ENCODE results near the gene ZP1. TPM values are rescaled to one million over a fixed set of nuclear protein-coding genes. Genes with fewer than 3 reads are reported as not detected.
A peak's percentile ranks its signal among the peaks of the same experiment; 100 is the strongest.

ZP1 gene
- total and polyA plus RNA-seq, 2 experiments from 2014 or later: 1.9 TPM; not detected in 1

DNA sequence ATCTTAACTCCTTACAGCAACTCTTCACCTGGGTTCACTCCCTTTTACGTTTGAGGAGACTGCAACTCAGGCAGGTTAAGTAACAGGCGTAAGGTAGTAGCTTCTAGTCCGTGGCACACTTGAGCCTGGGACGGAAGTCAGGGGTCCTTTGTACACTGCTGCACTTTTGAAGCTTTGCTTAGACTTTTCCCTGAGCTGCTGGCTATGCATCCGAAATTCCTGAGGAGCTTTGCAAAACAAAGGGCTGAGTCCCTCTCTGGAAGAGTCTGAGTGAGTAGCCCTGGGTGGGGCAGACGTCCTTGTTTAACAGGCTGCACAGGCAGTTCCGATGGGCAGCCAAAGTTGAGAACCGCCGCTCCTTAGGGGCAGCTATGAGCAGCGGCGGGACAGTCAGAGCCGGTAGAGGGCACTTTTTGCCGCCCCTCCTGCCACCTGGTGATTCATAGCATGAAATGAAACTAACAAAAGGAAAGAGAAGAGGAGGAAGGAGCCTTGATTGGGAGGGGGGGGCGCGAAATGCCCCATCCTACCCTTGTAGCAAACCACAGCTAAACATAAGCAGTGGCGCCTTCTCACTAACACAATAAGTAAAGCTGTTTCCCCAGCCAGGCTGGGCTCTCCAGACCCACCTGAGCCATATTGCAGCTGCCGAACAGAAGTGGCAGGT is 48.0 kb downstream of the ZP1 start:
- DNase-seq (ENCODE audit: low read depth in 1 of 2, low spot score in 1 of 2): peak; percentile 56 to 64
- H3K9me3 ChIP-seq (ENCODE audit: low read depth): no peaks in the 10 kb centered on the region
- TF ChIP-seq CTCF (IDR thresholded peaks at IDR 0.05; ENCODE audit: low read depth, low read length): peak; percentile 38
- no peaks in the 10 kb centered on the region for H3K27me3 ChIP-seq
- peaks cover 4% of the 10 kb centered on the region for H3K36me3 ChIP-seq
- no peak overlapping the region for H3K27ac ChIP-seq
- H3K4me1 ChIP-seq (ENCODE audit: low read depth): peaks cover 5% of the 10 kb centered on the region
- peak overlapping the region; percentile 43 for H3K4me3 ChIP-seq

GRCh38 chr11:60916669-60917206 is 49.4 kb downstream of the ZP1 start:
- peaks cover 5% of the 10 kb centered on the region for H3K4me1 ChIP-seq (ENCODE audit: low read depth)
- TF ChIP-seq CTCF (IDR thresholded peaks at IDR 0.05; ENCODE audit: low read depth, low read length): no peak
- no peaks in the 10 kb centered on the region for H3K9me3 ChIP-seq (ENCODE audit: low read depth)
- DNase-seq (ENCODE audit: low read depth in 1 of 2, low spot score in 1 of 2): no peak
- no peak overlapping the region for H3K4me3 ChIP-seq
- no peaks in the 10 kb centered on the region for H3K27me3 ChIP-seq
- peaks cover 18% of the 10 kb centered on the region for H3K36me3 ChIP-seq
- no peak overlapping the region for H3K27ac ChIP-seq

GRCh38 chr11:60917267-60917666 is 49.9 kb downstream of the ZP1 start:
- Histone ChIP-seq H3K27ac (no peak overlapping the region), H3K4me1 (ENCODE audit: low read depth) (peaks cover 5% of the 10 kb centered on the region), H3K9me3 (ENCODE audit: low read depth) (no peaks in the 10 kb centered on the region), H3K36me3 (peaks cover 20% of the 10 kb centered on the region), H3K27me3 (no peaks in the 10 kb centered on the region), H3K4me3 (no peak overlapping the region)
- DNase-seq (ENCODE audit: low read depth in 1 of 2, low spot score in 1 of 2): no peak
- TF ChIP-seq CTCF (IDR thresholded peaks at IDR 0.05; ENCODE audit: low read depth, low read length): no peak

DNA sequence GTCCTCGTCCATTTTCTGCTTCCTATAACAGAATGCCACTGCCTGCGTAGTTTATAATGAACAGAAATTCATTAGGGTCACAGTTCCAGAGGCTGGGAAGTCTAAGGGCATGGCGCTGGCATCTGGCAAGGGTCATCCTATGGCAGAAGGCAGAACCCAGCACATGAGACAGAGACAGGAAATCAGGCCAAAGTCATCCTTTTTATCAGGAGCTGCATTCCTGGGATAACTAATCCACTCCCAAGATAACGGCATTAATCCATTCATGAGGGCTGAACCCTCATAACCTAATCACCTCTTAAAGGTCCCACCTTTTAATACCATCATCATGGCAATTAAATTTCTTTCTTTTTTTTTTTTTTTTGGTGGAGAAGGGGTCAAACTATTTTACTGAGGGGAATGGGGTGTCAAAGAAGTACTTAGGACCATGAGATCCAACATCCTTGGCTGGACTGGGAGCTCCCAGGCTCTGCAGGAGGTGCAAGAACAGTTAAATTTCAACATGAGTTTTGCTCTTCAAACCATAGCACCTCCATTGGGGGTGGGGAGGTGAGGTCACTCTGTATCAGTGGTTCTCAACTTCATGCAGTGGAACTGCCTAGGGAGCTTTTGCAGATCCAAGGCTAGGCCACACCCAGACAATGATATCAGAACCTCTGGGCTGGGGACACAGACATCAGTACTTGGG is 51.1 kb downstream of the ZP1 start:
- no peak for TF ChIP-seq CTCF (IDR thresholded peaks at IDR 0.05; ENCODE audit: low read depth, low read length)
- Histone ChIP-seq H3K27me3 (no peaks in the 10 kb centered on the region), H3K9me3 (ENCODE audit: low read depth) (no peaks in the 10 kb centered on the region), H3K4me3 (no peak overlapping the region), H3K27ac (no peak overlapping the region), H3K36me3 (peaks cover 20% of the 10 kb centered on the region), H3K4me1 (ENCODE audit: low read depth) (peaks cover 2% of the 10 kb centered on the region)
- DNase-seq (ENCODE audit: low read depth in 1 of 2, low spot score in 1 of 2): no peak

DNA sequence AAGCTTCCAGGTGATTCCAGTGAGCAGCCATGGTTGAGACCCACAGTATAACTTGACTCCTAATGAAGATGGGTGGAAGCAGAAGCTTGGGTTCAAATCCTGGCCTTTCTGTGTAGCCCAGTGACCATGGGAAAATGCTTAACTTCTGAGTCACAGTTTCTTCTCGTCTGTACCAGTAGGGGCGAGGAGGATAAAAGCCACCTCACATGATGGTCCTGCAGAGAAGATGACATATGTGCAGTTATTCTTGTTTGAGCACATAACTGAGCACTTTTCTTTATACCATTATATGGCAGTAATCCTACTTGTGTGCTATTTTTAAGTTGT is 51.6 kb downstream of the ZP1 start:
- Histone ChIP-seq H3K27me3 (no peaks in the 10 kb centered on the region), H3K27ac (no peak overlapping the region), H3K36me3 (peaks cover 20% of the 10 kb centered on the region), H3K9me3 (ENCODE audit: low read depth) (no peaks in the 10 kb centered on the region), H3K4me3 (no peak overlapping the region), H3K4me1 (ENCODE audit: low read depth) (no peaks in the 10 kb centered on the region)
- TF ChIP-seq CTCF (IDR thresholded peaks at IDR 0.05; ENCODE audit: low read depth, low read length): no peak
- DNase-seq (ENCODE audit: low read depth in 1 of 2, low spot score in 1 of 2): peak in 1 of 2 donors; percentile 23

Data from cardiac muscle cell (in vitro differentiated cells and primary cell).